Fibroblast of the aortic adventitia (primary cell): Measurements from ENCODE around the gene TOPBP1. TPM values are rescaled to one million over a fixed set of nuclear protein-coding genes. Genes with fewer than 3 reads are reported as not detected.
A peak's percentile ranks its signal among the peaks of the same experiment; 100 is the strongest.

ENCODE experiments used
- DNase-seq: peaks from one replicate; pipeline ENCODE4 v3.0.0-alpha.2; 2010; ENCODE audit warnings: low read depth
- H3K4me3 ChIP-seq: 2 replicates; pipeline ENCODE4 v1.5.1; 2011; ENCODE audit warnings: low read depth, mild to moderate bottlenecking, control low read depth, low read length, moderate library complexity
- total RNA-seq: library from RNA; depleted of rRNA; stranded (reverse); fragments of >200 nt; gene quantifications from 2 replicates; pipeline ENCODE4 v1.2.3, GENCODE V29; 2012; ENCODE audit warnings: low replicate concordance
- TF ChIP-seq, protein P1 (sequence below): IDR thresholded peaks from 2 replicates; pipeline ENCODE4 v1.5.1; 2011; ENCODE audit warnings: mild to moderate bottlenecking, low read length, control low read depth, inconsistent platforms; ENCODE audit not compliant: insufficient read depth

Gene TOPBP1
- total RNA-seq, 1 donor = 60.3 TPM

- H3K4me3 ChIP-seq = no peak overlapping the region
- DNase-seq = no peak
- TF ChIP-seq, protein P1, sequence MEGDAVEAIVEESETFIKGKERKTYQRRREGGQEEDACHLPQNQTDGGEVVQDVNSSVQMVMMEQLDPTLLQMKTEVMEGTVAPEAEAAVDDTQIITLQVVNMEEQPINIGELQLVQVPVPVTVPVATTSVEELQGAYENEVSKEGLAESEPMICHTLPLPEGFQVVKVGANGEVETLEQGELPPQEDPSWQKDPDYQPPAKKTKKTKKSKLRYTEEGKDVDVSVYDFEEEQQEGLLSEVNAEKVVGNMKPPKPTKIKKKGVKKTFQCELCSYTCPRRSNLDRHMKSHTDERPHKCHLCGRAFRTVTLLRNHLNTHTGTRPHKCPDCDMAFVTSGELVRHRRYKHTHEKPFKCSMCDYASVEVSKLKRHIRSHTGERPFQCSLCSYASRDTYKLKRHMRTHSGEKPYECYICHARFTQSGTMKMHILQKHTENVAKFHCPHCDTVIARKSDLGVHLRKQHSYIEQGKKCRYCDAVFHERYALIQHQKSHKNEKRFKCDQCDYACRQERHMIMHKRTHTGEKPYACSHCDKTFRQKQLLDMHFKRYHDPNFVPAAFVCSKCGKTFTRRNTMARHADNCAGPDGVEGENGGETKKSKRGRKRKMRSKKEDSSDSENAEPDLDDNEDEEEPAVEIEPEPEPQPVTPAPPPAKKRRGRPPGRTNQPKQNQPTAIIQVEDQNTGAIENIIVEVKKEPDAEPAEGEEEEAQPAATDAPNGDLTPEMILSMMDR = no peak
These were observed 73.7 kb downstream of the TOPBP1 start for GRCh38 chr3:133588035-133588434.

GRCh38 chr3:133583396-133583795, 78.3 kb downstream of the TOPBP1 start:
- TF ChIP-seq, protein P1 = no peak
- no peak overlapping the region for H3K4me3 ChIP-seq
- DNase-seq = no peak

DNA sequence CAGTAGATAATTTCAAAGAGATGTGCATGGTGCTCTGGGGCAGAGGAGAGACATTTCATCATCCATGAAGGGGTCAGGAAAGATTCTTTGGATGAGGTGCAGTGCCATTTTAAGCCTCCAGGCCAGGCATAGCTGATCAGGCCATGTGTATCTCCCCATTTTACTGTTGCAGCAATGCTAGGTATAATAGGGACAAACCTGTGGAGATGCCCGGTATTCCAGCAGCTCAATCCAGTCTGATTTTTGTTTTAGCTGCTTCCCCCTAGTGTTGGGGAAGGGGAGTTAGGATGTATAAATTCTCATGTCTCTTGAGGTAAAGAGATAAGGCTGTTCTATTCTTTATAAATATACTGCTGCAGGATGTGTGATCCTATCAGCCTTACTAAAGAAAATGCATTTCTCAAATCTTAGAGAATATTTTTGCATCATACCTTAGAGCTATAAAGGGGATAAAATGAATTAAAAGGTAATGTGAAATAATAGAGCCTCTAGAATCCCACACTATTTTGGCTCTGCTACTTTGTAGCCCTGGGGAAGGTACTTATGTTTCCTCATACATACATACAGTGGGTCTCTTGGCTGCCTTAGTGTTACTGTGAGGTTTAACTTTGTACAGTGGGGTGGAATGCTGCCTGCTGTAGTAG, 83.1 kb downstream of the TOPBP1 start:
- peak; percentile 70 for DNase-seq
- TF ChIP-seq, protein P1 = peak; percentile 74
- peak overlapping the region; percentile 27 for H3K4me3 ChIP-seq

- peak; percentile 44 for DNase-seq
- TF ChIP-seq, protein P1 = no peak
- H3K4me3 ChIP-seq = peak overlapping the region; percentile 80
These were observed 85.6 kb downstream of the TOPBP1 start for GRCh38 chr3:133576169-133576568.

- TF ChIP-seq, protein P1 = no peak
- H3K4me3 ChIP-seq = peak overlapping the region; percentile 80
- no peak for DNase-seq
These were observed 86.7 kb downstream of the TOPBP1 start for GRCh38 chr3:133575086-133575485.

DNA sequence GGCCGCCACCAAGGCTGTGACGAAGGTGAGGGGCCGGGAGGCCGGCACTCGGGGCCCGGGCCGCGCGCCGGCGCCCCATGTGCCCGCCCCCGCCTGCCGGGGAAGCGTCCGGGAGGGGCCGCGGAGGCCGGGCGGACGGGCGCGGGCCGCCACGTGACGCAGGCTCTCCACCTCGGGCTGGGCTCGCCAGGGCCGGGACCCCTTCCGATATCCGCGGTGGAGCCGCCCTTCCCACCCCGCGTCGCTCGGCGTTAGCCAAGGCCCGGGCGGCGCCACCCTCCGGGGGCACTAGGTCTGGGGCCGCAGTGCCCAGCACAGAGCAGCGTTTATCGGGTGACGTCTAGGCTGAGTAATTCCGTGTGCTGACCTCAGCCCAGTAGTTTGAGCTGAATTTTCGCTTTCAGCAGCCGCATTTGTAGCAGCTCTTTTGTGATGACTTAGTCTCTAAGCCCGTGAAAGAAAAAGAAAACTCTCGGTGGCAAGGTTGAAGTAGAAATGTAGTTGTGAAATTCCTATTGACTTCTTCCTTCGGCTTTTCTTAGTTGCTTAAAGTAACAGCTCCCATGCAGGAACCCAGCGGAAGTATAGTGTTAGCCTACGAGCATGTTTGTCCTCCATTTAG, 87.4 kb downstream of the TOPBP1 start:
- DNase-seq = peak; percentile 76
- peak overlapping the region; percentile 80 for H3K4me3 ChIP-seq
- TF ChIP-seq, protein P1 = peak; percentile 12
